ENCODE results near the gene FAM234B. TPM values are rescaled to one million over a fixed set of nuclear protein-coding genes. Genes with fewer than 3 reads are reported as not detected.

Gene FAM234B
- total RNA-seq, 1 experiment from 2014 or later, result 25.9 TPM

DNA sequence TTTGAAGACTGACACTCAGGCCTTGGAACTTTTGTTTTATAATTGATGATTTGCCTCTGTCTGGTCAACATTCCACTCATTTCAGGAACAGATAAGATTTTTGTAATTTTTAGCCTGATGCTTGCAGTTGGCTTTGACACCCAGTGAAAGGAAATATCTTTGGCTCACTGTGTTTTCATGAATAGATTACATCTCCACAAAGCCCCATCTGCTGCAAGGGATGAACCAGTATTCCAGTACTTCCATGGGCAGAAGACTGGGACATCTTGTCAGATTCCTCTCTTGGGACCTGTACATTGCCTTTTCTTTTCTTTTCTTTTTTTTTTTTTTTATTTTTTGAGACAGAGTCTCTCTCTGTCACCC, 30.9 kb downstream of the FAM234B start:
- Mint-ChIP-seq H3K4me3 (no peak overlapping the region), H3K27ac (no peak overlapping the region), H3K9me3 (no peaks in the 10 kb centered on the region), H3K27me3 (ENCODE audit: low read depth) (no peaks in the 10 kb centered on the region), H3K4me1 (peaks cover 13% of the 10 kb centered on the region), H3K36me3 (peaks cover 73% of the 10 kb centered on the region)
- POLR2A ChIA-PET, result no interaction called here
- ATAC-seq (no peak), DNase-seq (ENCODE audit: low spot score) (no peak)
- CTCF ChIA-PET, result interaction anchor here (0.6 kb wide), 1 partner anchor 23 kb away, joined by 4 read pairs; no protein-coding TSS in a partner anchor
- TF ChIP-seq ZNF423 (CRISPR knock-in tag; IDR thresholded peaks at IDR 0.05) (no peak), CBFB (CRISPR knock-in tag; IDR thresholded peaks at IDR 0.05; ENCODE audit: low read depth) (no peak), GTF2I (CRISPR knock-in tag; conservative IDR thresholded peaks at IDR 0.05) (no peak), ESRRA (CRISPR knock-in tag; IDR thresholded peaks at IDR 0.05; ENCODE audit: borderline replicate concordance) (no peak), ZNF317 (CRISPR knock-in tag; IDR thresholded peaks at IDR 0.05; ENCODE audit: borderline replicate concordance, low read depth) (no peak), CREM (CRISPR knock-in tag; IDR thresholded peaks at IDR 0.05) (no peak), SOX15 (CRISPR knock-in tag; IDR thresholded peaks at IDR 0.05) (no peak), SP1 (CRISPR knock-in tag; conservative IDR thresholded peaks at IDR 0.05) (no peak), HMGA2 (CRISPR knock-in tag; IDR thresholded peaks at IDR 0.05) (no peak), JAZF1 (CRISPR knock-in tag; IDR thresholded peaks at IDR 0.05) (no peak)
- TF ChIP-seq, protein P1, sequence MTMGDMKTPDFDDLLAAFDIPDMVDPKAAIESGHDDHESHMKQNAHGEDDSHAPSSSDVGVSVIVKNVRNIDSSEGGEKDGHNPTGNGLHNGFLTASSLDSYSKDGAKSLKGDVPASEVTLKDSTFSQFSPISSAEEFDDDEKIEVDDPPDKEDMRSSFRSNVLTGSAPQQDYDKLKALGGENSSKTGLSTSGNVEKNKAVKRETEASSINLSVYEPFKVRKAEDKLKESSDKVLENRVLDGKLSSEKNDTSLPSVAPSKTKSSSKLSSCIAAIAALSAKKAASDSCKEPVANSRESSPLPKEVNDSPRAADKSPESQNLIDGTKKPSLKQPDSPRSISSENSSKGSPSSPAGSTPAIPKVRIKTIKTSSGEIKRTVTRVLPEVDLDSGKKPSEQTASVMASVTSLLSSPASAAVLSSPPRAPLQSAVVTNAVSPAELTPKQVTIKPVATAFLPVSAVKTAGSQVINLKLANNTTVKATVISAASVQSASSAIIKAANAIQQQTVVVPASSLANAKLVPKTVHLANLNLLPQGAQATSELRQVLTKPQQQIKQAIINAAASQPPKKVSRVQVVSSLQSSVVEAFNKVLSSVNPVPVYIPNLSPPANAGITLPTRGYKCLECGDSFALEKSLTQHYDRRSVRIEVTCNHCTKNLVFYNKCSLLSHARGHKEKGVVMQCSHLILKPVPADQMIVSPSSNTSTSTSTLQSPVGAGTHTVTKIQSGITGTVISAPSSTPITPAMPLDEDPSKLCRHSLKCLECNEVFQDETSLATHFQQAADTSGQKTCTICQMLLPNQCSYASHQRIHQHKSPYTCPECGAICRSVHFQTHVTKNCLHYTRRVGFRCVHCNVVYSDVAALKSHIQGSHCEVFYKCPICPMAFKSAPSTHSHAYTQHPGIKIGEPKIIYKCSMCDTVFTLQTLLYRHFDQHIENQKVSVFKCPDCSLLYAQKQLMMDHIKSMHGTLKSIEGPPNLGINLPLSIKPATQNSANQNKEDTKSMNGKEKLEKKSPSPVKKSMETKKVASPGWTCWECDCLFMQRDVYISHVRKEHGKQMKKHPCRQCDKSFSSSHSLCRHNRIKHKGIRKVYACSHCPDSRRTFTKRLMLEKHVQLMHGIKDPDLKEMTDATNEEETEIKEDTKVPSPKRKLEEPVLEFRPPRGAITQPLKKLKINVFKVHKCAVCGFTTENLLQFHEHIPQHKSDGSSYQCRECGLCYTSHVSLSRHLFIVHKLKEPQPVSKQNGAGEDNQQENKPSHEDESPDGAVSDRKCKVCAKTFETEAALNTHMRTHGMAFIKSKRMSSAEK (CRISPR knock-in tag; IDR thresholded peaks at IDR 0.05; ENCODE audit: borderline replicate concordance), result no peak
- TF ChIP-seq, protein P2, sequence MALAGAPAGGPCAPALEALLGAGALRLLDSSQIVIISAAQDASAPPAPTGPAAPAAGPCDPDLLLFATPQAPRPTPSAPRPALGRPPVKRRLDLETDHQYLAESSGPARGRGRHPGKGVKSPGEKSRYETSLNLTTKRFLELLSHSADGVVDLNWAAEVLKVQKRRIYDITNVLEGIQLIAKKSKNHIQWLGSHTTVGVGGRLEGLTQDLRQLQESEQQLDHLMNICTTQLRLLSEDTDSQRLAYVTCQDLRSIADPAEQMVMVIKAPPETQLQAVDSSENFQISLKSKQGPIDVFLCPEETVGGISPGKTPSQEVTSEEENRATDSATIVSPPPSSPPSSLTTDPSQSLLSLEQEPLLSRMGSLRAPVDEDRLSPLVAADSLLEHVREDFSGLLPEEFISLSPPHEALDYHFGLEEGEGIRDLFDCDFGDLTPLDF (CRISPR knock-in tag; IDR thresholded peaks at IDR 0.05), result no peak
- TF ChIP-seq, protein P3, sequence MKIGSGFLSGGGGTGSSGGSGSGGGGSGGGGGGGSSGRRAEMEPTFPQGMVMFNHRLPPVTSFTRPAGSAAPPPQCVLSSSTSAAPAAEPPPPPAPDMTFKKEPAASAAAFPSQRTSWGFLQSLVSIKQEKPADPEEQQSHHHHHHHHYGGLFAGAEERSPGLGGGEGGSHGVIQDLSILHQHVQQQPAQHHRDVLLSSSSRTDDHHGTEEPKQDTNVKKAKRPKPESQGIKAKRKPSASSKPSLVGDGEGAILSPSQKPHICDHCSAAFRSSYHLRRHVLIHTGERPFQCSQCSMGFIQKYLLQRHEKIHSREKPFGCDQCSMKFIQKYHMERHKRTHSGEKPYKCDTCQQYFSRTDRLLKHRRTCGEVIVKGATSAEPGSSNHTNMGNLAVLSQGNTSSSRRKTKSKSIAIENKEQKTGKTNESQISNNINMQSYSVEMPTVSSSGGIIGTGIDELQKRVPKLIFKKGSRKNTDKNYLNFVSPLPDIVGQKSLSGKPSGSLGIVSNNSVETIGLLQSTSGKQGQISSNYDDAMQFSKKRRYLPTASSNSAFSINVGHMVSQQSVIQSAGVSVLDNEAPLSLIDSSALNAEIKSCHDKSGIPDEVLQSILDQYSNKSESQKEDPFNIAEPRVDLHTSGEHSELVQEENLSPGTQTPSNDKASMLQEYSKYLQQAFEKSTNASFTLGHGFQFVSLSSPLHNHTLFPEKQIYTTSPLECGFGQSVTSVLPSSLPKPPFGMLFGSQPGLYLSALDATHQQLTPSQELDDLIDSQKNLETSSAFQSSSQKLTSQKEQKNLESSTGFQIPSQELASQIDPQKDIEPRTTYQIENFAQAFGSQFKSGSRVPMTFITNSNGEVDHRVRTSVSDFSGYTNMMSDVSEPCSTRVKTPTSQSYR (CRISPR knock-in tag; IDR thresholded peaks at IDR 0.05), result no peak
- TF ChIP-seq, protein P4, sequence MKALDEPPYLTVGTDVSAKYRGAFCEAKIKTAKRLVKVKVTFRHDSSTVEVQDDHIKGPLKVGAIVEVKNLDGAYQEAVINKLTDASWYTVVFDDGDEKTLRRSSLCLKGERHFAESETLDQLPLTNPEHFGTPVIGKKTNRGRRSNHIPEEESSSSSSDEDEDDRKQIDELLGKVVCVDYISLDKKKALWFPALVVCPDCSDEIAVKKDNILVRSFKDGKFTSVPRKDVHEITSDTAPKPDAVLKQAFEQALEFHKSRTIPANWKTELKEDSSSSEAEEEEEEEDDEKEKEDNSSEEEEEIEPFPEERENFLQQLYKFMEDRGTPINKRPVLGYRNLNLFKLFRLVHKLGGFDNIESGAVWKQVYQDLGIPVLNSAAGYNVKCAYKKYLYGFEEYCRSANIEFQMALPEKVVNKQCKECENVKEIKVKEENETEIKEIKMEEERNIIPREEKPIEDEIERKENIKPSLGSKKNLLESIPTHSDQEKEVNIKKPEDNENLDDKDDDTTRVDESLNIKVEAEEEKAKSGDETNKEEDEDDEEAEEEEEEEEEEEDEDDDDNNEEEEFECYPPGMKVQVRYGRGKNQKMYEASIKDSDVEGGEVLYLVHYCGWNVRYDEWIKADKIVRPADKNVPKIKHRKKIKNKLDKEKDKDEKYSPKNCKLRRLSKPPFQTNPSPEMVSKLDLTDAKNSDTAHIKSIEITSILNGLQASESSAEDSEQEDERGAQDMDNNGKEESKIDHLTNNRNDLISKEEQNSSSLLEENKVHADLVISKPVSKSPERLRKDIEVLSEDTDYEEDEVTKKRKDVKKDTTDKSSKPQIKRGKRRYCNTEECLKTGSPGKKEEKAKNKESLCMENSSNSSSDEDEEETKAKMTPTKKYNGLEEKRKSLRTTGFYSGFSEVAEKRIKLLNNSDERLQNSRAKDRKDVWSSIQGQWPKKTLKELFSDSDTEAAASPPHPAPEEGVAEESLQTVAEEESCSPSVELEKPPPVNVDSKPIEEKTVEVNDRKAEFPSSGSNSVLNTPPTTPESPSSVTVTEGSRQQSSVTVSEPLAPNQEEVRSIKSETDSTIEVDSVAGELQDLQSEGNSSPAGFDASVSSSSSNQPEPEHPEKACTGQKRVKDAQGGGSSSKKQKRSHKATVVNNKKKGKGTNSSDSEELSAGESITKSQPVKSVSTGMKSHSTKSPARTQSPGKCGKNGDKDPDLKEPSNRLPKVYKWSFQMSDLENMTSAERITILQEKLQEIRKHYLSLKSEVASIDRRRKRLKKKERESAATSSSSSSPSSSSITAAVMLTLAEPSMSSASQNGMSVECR (CRISPR knock-in tag; IDR thresholded peaks at IDR 0.05; ENCODE audit: borderline replicate concordance), result no peak
- TF ChIP-seq, protein P5, sequence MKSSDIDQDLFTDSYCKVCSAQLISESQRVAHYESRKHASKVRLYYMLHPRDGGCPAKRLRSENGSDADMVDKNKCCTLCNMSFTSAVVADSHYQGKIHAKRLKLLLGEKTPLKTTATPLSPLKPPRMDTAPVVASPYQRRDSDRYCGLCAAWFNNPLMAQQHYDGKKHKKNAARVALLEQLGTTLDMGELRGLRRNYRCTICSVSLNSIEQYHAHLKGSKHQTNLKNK (CRISPR knock-in tag; IDR thresholded peaks at IDR 0.05), result no peak
- TF ChIP-seq, protein P6, sequence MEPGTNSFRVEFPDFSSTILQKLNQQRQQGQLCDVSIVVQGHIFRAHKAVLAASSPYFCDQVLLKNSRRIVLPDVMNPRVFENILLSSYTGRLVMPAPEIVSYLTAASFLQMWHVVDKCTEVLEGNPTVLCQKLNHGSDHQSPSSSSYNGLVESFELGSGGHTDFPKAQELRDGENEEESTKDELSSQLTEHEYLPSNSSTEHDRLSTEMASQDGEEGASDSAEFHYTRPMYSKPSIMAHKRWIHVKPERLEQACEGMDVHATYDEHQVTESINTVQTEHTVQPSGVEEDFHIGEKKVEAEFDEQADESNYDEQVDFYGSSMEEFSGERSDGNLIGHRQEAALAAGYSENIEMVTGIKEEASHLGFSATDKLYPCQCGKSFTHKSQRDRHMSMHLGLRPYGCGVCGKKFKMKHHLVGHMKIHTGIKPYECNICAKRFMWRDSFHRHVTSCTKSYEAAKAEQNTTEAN (CRISPR knock-in tag; IDR thresholded peaks at IDR 0.05), result no peak
- TF ChIP-seq, protein P7, sequence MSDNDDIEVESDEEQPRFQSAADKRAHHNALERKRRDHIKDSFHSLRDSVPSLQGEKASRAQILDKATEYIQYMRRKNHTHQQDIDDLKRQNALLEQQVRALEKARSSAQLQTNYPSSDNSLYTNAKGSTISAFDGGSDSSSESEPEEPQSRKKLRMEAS (CRISPR knock-in tag; IDR thresholded peaks at IDR 0.05), result no peak
- TF ChIP-seq, protein P8, sequence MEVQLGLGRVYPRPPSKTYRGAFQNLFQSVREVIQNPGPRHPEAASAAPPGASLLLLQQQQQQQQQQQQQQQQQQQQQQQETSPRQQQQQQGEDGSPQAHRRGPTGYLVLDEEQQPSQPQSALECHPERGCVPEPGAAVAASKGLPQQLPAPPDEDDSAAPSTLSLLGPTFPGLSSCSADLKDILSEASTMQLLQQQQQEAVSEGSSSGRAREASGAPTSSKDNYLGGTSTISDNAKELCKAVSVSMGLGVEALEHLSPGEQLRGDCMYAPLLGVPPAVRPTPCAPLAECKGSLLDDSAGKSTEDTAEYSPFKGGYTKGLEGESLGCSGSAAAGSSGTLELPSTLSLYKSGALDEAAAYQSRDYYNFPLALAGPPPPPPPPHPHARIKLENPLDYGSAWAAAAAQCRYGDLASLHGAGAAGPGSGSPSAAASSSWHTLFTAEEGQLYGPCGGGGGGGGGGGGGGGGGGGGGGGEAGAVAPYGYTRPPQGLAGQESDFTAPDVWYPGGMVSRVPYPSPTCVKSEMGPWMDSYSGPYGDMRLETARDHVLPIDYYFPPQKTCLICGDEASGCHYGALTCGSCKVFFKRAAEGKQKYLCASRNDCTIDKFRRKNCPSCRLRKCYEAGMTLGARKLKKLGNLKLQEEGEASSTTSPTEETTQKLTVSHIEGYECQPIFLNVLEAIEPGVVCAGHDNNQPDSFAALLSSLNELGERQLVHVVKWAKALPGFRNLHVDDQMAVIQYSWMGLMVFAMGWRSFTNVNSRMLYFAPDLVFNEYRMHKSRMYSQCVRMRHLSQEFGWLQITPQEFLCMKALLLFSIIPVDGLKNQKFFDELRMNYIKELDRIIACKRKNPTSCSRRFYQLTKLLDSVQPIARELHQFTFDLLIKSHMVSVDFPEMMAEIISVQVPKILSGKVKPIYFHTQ (CRISPR knock-in tag; IDR thresholded peaks at IDR 0.05), result no peak

Measured in WTC11 (cell line).